ENCODE results near the gene RPIA. TPM values are rescaled to one million over a fixed set of nuclear protein-coding genes. Genes with fewer than 3 reads are reported as not detected.

The RPIA gene
- total RNA-seq, 2 experiments from 2014 or later = 31.6 to 68.1 TPM

GRCh38 chr2:88669482-88670214, 21.8 kb upstream of the RPIA start:
- H3K27ac ChIP-seq (ENCODE audit: low read depth, low read length, poor library complexity, severe bottlenecking) = no peak overlapping the region
- no peaks in the 10 kb centered on the region for H3K36me3 ChIP-seq (ENCODE audit: insufficient read depth, low read length)
- H3K4me3 ChIP-seq (ENCODE audit: low read depth, low read length, poor library complexity, severe bottlenecking) = no peak overlapping the region
- TF ChIP-seq CTCF (conservative IDR thresholded peaks at IDR 0.05; ENCODE audit: low read length) (peak; percentile 98), EZH2phosphoT487 (IDR thresholded peaks at IDR 0.05; ENCODE audit: borderline replicate concordance, low read depth, low read length) (no peak)
- no TSS peak for BruUV-seq (replicated peaks)
- H3K9me2 ChIP-seq (ENCODE audit: insufficient read depth, low read length) = no peaks in the 10 kb centered on the region
- no peaks in the 10 kb centered on the region for H3K79me2 ChIP-seq (ENCODE audit: insufficient read depth, low read depth, low read length)
- no peaks in the 10 kb centered on the region for H3K9me3 ChIP-seq (ENCODE audit: low read length)
- no peaks in the 10 kb centered on the region for H4K20me1 ChIP-seq (ENCODE audit: insufficient read depth, low read length)
- no peaks in the 10 kb centered on the region for H3K4me1 ChIP-seq (ENCODE audit: insufficient read depth, low read length, poor library complexity, severe bottlenecking)
- CTCF ChIA-PET (ENCODE audit: unreplicated experiment) = interaction anchor here (1.3 to 2.2 kb wide), 3 partner anchors 11 to 74 kb away, joined by 3 to 5 read pairs (median 4); no protein-coding TSS in a partner anchor
- DNase-seq (ENCODE audit: low spot score) = peak; percentile 74
- POLR2A ChIA-PET = interaction anchor here (0.5 to 2.3 kb wide), 4 partner anchors 14 to 308 kb away, joined by 3 to 4 read pairs (median 4); no protein-coding TSS in a partner anchor
- no peak overlapping the region for H3K4me2 ChIP-seq (ENCODE audit: low read length)
- intact Hi-C loops (cut with micrococcal nuclease; ENCODE audit: unreplicated experiment) = loop anchor here (1.0 to 10.0 kb wide), 4 partner anchors 78 to 477 kb away; no protein-coding TSS in a partner anchor
- no peak overlapping the region for H2AFZ ChIP-seq (ENCODE audit: low read length)

GRCh38 chr2:88671786-88672427, 19.6 kb upstream of the RPIA start:
- BruUV-seq (replicated peaks) = no TSS peak
- Histone ChIP-seq H3K9me2 (ENCODE audit: insufficient read depth, low read length) (no peaks in the 10 kb centered on the region), H3K4me3 (ENCODE audit: low read depth, low read length, poor library complexity, severe bottlenecking) (no peak overlapping the region), H3K36me3 (ENCODE audit: insufficient read depth, low read length) (no peaks in the 10 kb centered on the region), H4K20me1 (ENCODE audit: insufficient read depth, low read length) (no peaks in the 10 kb centered on the region), H3K79me2 (ENCODE audit: insufficient read depth, low read depth, low read length) (no peaks in the 10 kb centered on the region), H3K9me3 (ENCODE audit: low read length) (no peaks in the 10 kb centered on the region), H3K27ac (ENCODE audit: low read depth, low read length, poor library complexity, severe bottlenecking) (no peak overlapping the region), H3K4me2 (ENCODE audit: low read length) (no peak overlapping the region), H2AFZ (ENCODE audit: low read length) (0 out of 2 replicates have a peak overlapping the region, but pooled peaks have one; percentile 8), H3K4me1 (ENCODE audit: insufficient read depth, low read length, poor library complexity, severe bottlenecking) (no peaks in the 10 kb centered on the region)
- intact Hi-C loops (cut with micrococcal nuclease; ENCODE audit: unreplicated experiment) = loop anchor here (5.0 kb wide), 2 partner anchors 200 to 480 kb away; no protein-coding TSS in a partner anchor
- peak; percentile 76 for DNase-seq (ENCODE audit: low spot score)
- TF ChIP-seq EZH2phosphoT487 (IDR thresholded peaks at IDR 0.05; ENCODE audit: borderline replicate concordance, low read depth, low read length) (no peak), CTCF (conservative IDR thresholded peaks at IDR 0.05; ENCODE audit: low read length) (peak; percentile 96)
- ChIA-PET CTCF (ENCODE audit: unreplicated experiment) (no interaction called here), POLR2A (interaction anchor here (0.6 to 0.7 kb wide), 2 partner anchors 42 to 246 kb away, joined by 4 to 6 read pairs; no protein-coding TSS in a partner anchor)
